H1 (cell line): ENCODE results near the gene TGM4. TPM values are rescaled to one million over a fixed set of nuclear protein-coding genes. Genes with fewer than 3 reads are reported as not detected.

ENCODE experiments used
- CTCF ChIA-PET: fragments of 300-600 bp; sonication (Branson Sonifier 250); formaldehyde crosslinking; loops from one replicate; lab custom pipeline; 2021; ENCODE audit not compliant: partially characterized antibody; lab: Charles Lee
- POLR2A ChIA-PET: fragments of 300-600 bp; sonication (Branson Sonifier 250); formaldehyde crosslinking; loops from one replicate; lab custom pipeline; 2021; ENCODE audit warnings: inconsistent platforms; ENCODE audit not compliant: partially characterized antibody; lab: Charles Lee
- DNase-seq, 2 experiments: peaks; one replicate each; pipeline versions ENCODE4 v3.0.0 to v3.0.0-alpha.2; 2010 to 2022; ENCODE audit warnings: low spot score in 2 of 2, low read depth in 1 of 2, mixed read lengths in 1 of 2
- FAIRE-seq: peaks from 2 replicates; lab custom pipeline; 2011; peaks lifted over from hg19 to GRCh38; lab: Jason Lieb, UNC
- H2AFZ ChIP-seq: 2 replicates; pipeline ENCODE4 v1.8.1; 2012; ENCODE audit warnings: low read length, inconsistent platforms
- H2AK5ac ChIP-seq: 2 replicates; pipeline ENCODE4 v1.6.1; 2013; ENCODE audit warnings: low read depth, low read length
- H2BK120ac ChIP-seq: replicated peaks from 2 replicates; pipeline ENCODE3; 2013; ENCODE audit warnings: low read depth, low read length, inconsistent platforms
- H2BK12ac ChIP-seq: 2 replicates; pipeline ENCODE4 v1.6.1; 2013; ENCODE audit warnings: low read depth, low read length
- H2BK15ac ChIP-seq: 2 replicates; pipeline ENCODE4 v1.6.1; 2013; ENCODE audit warnings: low read length
- H2BK20ac ChIP-seq: 2 replicates; pipeline ENCODE4 v1.6.1; 2013; ENCODE audit warnings: low read length
- H2BK5ac ChIP-seq: 2 replicates; pipeline ENCODE4 v1.6.1; 2013; ENCODE audit warnings: low read depth, low read length
- H3K14ac ChIP-seq: 2 replicates; pipeline ENCODE4 v1.6.1; 2013; ENCODE audit warnings: inconsistent platforms; ENCODE audit not compliant: insufficient read length
- H3K18ac ChIP-seq: 2 replicates; pipeline ENCODE4 v1.6.1; 2013; ENCODE audit warnings: low read length; ENCODE audit errors: extremely low read depth
- H3K23ac ChIP-seq: 2 replicates; pipeline ENCODE4 v1.6.1; 2013; ENCODE audit warnings: inconsistent platforms; ENCODE audit not compliant: insufficient read length
- H3K23me2 ChIP-seq: 2 replicates; pipeline ENCODE4 v1.6.1; 2013; ENCODE audit warnings: low read depth, low read length
- H3K27ac ChIP-seq: 2 replicates; pipeline ENCODE4 v1.6.1; 2011; ENCODE audit warnings: low read depth, low read length, inconsistent platforms
- H3K27me3 ChIP-seq, 4 experiments: replicated peaks in 1 of 4; 1 replicate in 1 of 4; 2 replicates in 3 of 4; pipeline versions ENCODE4 v1.6.1 to v1.8.1; 2011 to 2013; ENCODE audit warnings: low read length in 3 of 4, mild to moderate bottlenecking in 3 of 4, inconsistent platforms in 2 of 4, mixed read lengths in 2 of 4, moderate library complexity in 1 of 4; ENCODE audit not compliant: control insufficient read depth in 3 of 4, insufficient read depth in 3 of 4; ENCODE audit errors: extremely low read depth in 1 of 4
- H3K36me3 ChIP-seq, 4 experiments: 2 replicates each; pipeline versions ENCODE4 v1.6.1 to v1.8.1; 2011 to 2013; ENCODE audit warnings: mild to moderate bottlenecking in 4 of 4, low read length in 3 of 4, moderate library complexity in 2 of 4, control low read depth in 1 of 4, inconsistent platforms in 1 of 4; ENCODE audit not compliant: insufficient read depth in 4 of 4, control insufficient read depth in 2 of 4
- H3K4ac ChIP-seq: replicated peaks from 2 replicates; pipeline ENCODE3; 2013; ENCODE audit warnings: low read length, low read depth, mixed read lengths, inconsistent platforms; ENCODE audit not compliant: insufficient read length
- H3K4me1 ChIP-seq, 4 experiments: replicated peaks in 1 of 4; 1 replicate in 1 of 4; 2 replicates in 3 of 4; pipeline versions ENCODE4 v1.6.1 to v1.8.1; 2011 to 2013; ENCODE audit warnings: low read length in 3 of 4, inconsistent platforms in 2 of 4, mixed read lengths in 1 of 4; ENCODE audit not compliant: insufficient read depth in 4 of 4, control insufficient read depth in 3 of 4
- H3K4me2 ChIP-seq, 2 experiments: 2 replicates each; pipeline versions ENCODE4 v1.6.1 to v1.8.1; 2011 to 2013; ENCODE audit warnings: low read depth in 2 of 2, low read length in 2 of 2, control low read depth in 1 of 2, inconsistent platforms in 1 of 2, mild to moderate bottlenecking in 1 of 2; ENCODE audit not compliant: insufficient read depth in 1 of 2
- H3K4me3 ChIP-seq, 4 experiments: fragments of 200-600, 300-600 bp in 1 of 4; sonication (generic), shearing (Covaris generic), sonication (Bioruptor Twin) in 1 of 4; 2 replicates each; pipeline versions ENCODE4 v1.5.1 to v1.8.1; 2011 to 2016; ENCODE audit warnings: low read length in 4 of 4, low read depth in 3 of 4, control low read depth in 2 of 4, inconsistent platforms in 2 of 4, mild to moderate bottlenecking in 2 of 4, mixed read lengths in 1 of 4, moderate library complexity in 1 of 4; ENCODE audit not compliant: insufficient read depth in 2 of 4; ENCODE audit errors: extremely low read depth in 1 of 4
- H3K56ac ChIP-seq: replicated peaks from 2 replicates; pipeline ENCODE3; 2013; ENCODE audit warnings: low read depth, mild to moderate bottlenecking, mixed read lengths, low read length, inconsistent platforms; ENCODE audit not compliant: insufficient read length
- H3K79me1 ChIP-seq: 2 replicates; pipeline ENCODE4 v1.6.1; 2013; ENCODE audit warnings: low read depth, low read length, control low read depth
- H3K79me2 ChIP-seq, 2 experiments: 2 replicates each; pipeline versions ENCODE4 v1.6.1 to v1.8.1; 2012 to 2013; ENCODE audit warnings: low read length in 2 of 2, mild to moderate bottlenecking in 2 of 2, inconsistent platforms in 1 of 2; ENCODE audit not compliant: insufficient read depth in 2 of 2, control insufficient read depth in 1 of 2
- H3K9ac ChIP-seq, 4 experiments: replicated peaks in 1 of 4; 1 replicate in 1 of 4; 2 replicates in 3 of 4; pipeline versions ENCODE4 v1.6.1 to v1.8.1; 2011 to 2013; ENCODE audit warnings: low read depth in 3 of 4, low read length in 3 of 4, control low read depth in 2 of 4, mild to moderate bottlenecking in 2 of 4, moderate library complexity in 2 of 4, inconsistent platforms in 1 of 4; ENCODE audit errors: extremely low read depth in 1 of 4
- H3K9me3 ChIP-seq, 2 experiments: 2 replicates each; pipeline versions ENCODE4 v1.6.1 to v1.8.1; 2012 to 2013; ENCODE audit warnings: mild to moderate bottlenecking in 2 of 2, moderate library complexity in 2 of 2, control low read depth in 1 of 2, inconsistent platforms in 1 of 2, low read depth in 1 of 2, low read length in 1 of 2, mixed read lengths in 1 of 2; ENCODE audit not compliant: insufficient read depth in 2 of 2
- H4K20me1 ChIP-seq, 2 experiments: replicated peaks in 1 of 2; 2 replicates each; pipeline versions ENCODE3 to v1.8.1; 2011 to 2013; ENCODE audit warnings: inconsistent platforms in 2 of 2, low read length in 2 of 2, mild to moderate bottlenecking in 1 of 2; ENCODE audit not compliant: insufficient read depth in 2 of 2, control insufficient read depth in 1 of 2
- H4K5ac ChIP-seq: 2 replicates; pipeline ENCODE4 v1.6.1; 2013; ENCODE audit warnings: low read length, low read depth, mixed read lengths, inconsistent platforms; ENCODE audit not compliant: insufficient read length
- H4K8ac ChIP-seq: 2 replicates; pipeline ENCODE4 v1.8.0; 2013; ENCODE audit warnings: mild to moderate bottlenecking, moderate library complexity, low read length, inconsistent platforms; ENCODE audit not compliant: insufficient read depth; ENCODE audit errors: extremely low read depth
- H4K91ac ChIP-seq: replicated peaks from 2 replicates; pipeline ENCODE3; 2013; ENCODE audit warnings: low read length, mixed read lengths, inconsistent platforms; ENCODE audit not compliant: insufficient read length
- BRCA1 ChIP-seq: IDR thresholded peaks from 2 replicates; pipeline ENCODE4 v1.6.1; 2012; ENCODE audit warnings: low read depth, low read length, improper control_type of control experiment
- HDAC6 ChIP-seq: IDR thresholded peaks from one replicate; pipeline ENCODE4 v1.7.1; 2012; ENCODE audit warnings: low read depth, mild to moderate bottlenecking, inconsistent platforms, low read length, moderate library complexity
- WGBS, 2 experiments: shearing (Covaris generic) in 1 of 2; methylation state at CpG; one replicate each; pipeline versions ENCODE4 v1.1.6 to v1.1.7; 2013 to 2015; ENCODE audit warnings: low lambda C conversion rate in 2 of 2, mixed read lengths in 2 of 2, inconsistent platforms in 1 of 2, low coverage in 1 of 2, missing lambda C conversion rate in 1 of 2; ENCODE audit not compliant: insufficient replicate concordance in 2 of 2, insufficient coverage in 1 of 2, insufficient read length in 1 of 2; ENCODE audit errors: extremely low coverage in 1 of 2, missing lambda C conversion rate in 1 of 2; 5-methylcytosine and 5-hydroxymethylcytosine counted together
- polyA plus RNA-seq, 7 experiments: library from polyadenylated mRNA; depleted of rRNA in 3 of 7; stranded (reverse) in 5 of 7; unstranded in 2 of 7; fragments of >200 nt in 5 of 7; fragments of 200-250 nt in 2 of 7; gene quantifications; 1 replicate in 5 of 7; 2 replicates in 1 of 7; 4 replicates in 1 of 7; pipeline versions ENCODE4 v1.2.1 to v1.2.3, GENCODE V29; 2011 to 2013; ENCODE audit warnings: missing spikeins in 2 of 7, mixed read lengths in 2 of 7
- total RNA-seq: library from RNA; stranded (reverse); fragmentation: NEBNext Ultra II Directional; extraction: Animal tissue kit (Norgen Biotek cat#: 25700); gene quantifications from 2 replicates; pipeline ENCODE4 v1.2.1, GENCODE V29; 2021

TGM4 gene
- total and polyA plus RNA-seq, 2 of the 8 experiments (the other 6 are each of a cell fraction or from before 2014, with no cell fraction given), result 0.02 TPM; not detected in 1

- 89% methylated on average over 3 of the region's 3 CpGs; no CpG with 5 or more reads in 1 of the 2 experiments for WGBS, 2 experiments
- Histone ChIP-seq H3K4ac (no peak overlapping the region), H3K14ac (no peak overlapping the region), H4K8ac (no peak overlapping the region), H3K4me2 (no peak overlapping the region), H2BK20ac (no peak overlapping the region), H3K9me3 (peaks cover 12 to 19% of the 10 kb centered on the region in 2 experiments; a peak in 3 of 4 replicates), H3K79me2 (no peaks in the 10 kb centered on the region), H3K18ac (no peak overlapping the region), H2AFZ (no peak overlapping the region), H2BK15ac (no peak overlapping the region), H2BK120ac (no peak overlapping the region), H3K23ac (no peak overlapping the region), H2BK5ac (no peak overlapping the region), H3K4me1 (peaks cover 0 to 2% (median 0%) of the 10 kb centered on the region in 4 experiments; a peak in 1 of 7 replicates), H3K9ac (no peak overlapping the region), H4K5ac (no peak overlapping the region), H4K91ac (no peak overlapping the region), H3K36me3 (no peaks in the 10 kb centered on the region), H3K27ac (no peak overlapping the region), H3K23me2 (no peaks in the 10 kb centered on the region), H4K20me1 (no peaks in the 10 kb centered on the region), H2BK12ac (no peak overlapping the region), H3K4me3 (no peak overlapping the region), H2AK5ac (no peak overlapping the region), H3K56ac (no peak overlapping the region), H3K79me1 (no peaks in the 10 kb centered on the region), H3K27me3 (no peaks in the 10 kb centered on the region)
- DNase-seq, result no peak
- CTCF ChIA-PET, result no interaction called here
- POLR2A ChIA-PET, result no interaction called here
- FAIRE-seq, result no peak
- TF ChIP-seq HDAC6, result no peak
- no peak for TF ChIP-seq BRCA1
Measured at GRCh38 chr3:44910693-44911092, 36.3 kb downstream of the TGM4 start.
